Ovary (tissue), 3 donors: ENCODE measurements around the gene PMPCA.

ENCODE experiments used
- CTCF ChIP-seq, 3 donors: fragments of 450-650 bp in 2 of 3; fragments of 200-600 bp in 1 of 3; IDR thresholded peaks; one replicate each; pipeline versions ENCODE4 v1.5.1 to v1.8.0; 2016 to 2022; ENCODE audit warnings: antibody characterized with exemption in 3 of 3, mild to moderate bottlenecking in 1 of 3
- EP300 ChIP-seq: sonication (generic); formaldehyde crosslinking; IDR thresholded peaks from one replicate; pipeline ENCODE4 v1.6.1; 2017; ENCODE audit warnings: antibody characterized with exemption
- POLR2A ChIP-seq: fragments of 450-650 bp; IDR thresholded peaks from one replicate; pipeline ENCODE4 v1.6.1; 2017; ENCODE audit warnings: antibody characterized with exemption, mild to moderate bottlenecking, moderate library complexity
- donor health status: DM: no; HTN: no; CAD: no.

GRCh38 chr9:136380381-136380780 is 30.1 kb upstream of the PMPCA start:
- no peak for TF ChIP-seq POLR2A
- no peak for TF ChIP-seq EP300
- no peak for TF ChIP-seq CTCF (IDR thresholded peaks at IDR 0.05)
